Cerebellar nuclear complex (tissue), 1 donor: ENCODE measurements around the gene VPREB3.

Experiments
- DNase-seq, 2 experiments: peaks; one replicate each; lab custom pipeline; 2025; lab: John Stamatoyannopoulos, UW

VPREB3 gene

GRCh38 chr22:23764899-23765881 lies 11.0 kb upstream of the VPREB3 start:
- no peak for DNase-seq

DNA sequence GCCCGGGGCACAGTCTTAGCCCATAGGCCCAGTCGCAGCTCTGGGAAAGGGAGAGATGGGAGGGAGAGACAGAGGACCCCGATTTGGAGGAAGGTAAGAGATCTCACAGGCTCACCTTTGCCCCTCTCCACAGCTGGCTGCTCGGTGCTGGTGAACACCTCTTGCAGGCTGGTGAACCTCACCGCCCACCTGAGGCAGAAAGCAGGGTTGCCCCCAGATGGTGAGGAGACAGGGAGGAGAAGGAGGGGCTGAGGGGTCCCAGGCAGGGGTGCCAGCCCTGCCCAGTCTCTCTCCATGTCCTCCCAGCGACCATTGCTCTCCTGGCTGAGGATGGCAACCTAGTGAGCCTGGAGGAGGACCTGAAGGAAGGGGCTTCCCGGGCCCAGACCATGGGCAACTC lies 9.7 kb upstream of the VPREB3 start:
- DNase-seq, result no peak

- no peak for DNase-seq
These were observed 9.3 kb upstream of the VPREB3 start for GRCh38 chr22:23763579-23763945.

DNA sequence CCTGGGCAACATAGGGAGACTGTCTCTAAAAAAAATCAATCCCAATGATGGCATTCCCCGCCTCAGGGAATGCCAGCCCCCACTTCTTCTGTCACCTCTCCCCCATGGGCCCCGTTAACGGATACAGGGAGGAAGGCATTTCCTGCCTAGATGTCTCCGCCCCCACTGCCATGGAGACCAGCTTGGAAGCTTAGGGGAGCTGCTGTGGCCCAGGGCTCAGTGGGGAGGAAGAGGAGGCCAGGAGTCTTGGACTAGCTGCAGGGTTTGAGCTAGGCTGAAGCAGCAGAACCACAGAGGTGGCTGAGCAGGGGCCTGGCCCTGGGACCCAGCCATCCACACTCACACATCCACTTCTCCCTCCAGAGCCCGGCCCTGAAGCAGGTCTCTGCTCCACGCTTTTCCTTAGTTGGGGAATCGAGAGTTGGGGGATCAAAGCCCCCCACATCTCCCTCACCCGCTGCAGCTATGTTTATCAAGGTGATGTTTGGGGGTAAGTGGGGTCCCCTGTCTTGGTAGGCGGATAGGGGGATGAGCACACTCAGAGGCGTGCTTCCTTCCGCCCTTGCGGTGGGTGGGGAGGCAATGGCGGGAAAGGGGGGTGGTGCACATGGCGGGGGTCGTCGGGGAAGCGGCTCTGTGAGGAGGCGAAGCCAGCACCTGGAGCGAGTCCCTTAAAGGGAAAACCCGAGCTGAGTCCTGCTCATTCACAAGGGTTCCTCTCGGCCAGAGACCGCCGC lies 8.8 kb upstream of the VPREB3 start, which contains the start of gene C22orf15:
Gene C22orf15 (plus strand): TSS at position 149 of the 737 bp plus-strand sequence. CDS start 317 bp downstream, at position 466.
- no peak for DNase-seq

GRCh38 chr22:23760056-23760455 lies 5.8 kb upstream of the VPREB3 start:
- no peak for DNase-seq

DNA sequence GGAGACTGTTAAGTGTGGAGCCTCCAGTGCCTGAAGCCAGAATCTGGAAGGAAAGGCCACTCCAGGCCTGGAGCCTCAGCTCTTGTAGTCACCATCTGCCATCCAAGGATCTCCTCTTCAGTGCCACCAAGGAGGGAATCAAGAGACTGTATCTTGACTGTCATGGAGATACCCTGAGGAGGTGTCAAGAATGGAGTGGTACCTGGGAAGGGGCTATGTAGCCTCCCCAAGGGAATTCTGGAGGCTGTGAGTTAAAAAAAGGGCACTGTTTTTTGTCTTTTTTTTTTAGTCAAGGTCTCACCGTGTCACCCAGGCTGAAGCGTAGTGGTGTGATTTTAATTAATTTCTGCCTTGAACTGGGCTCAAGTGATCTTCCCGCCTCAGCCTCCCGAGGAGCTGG lies 5.3 kb upstream of the VPREB3 start:
- DNase-seq, result no peak

DNA sequence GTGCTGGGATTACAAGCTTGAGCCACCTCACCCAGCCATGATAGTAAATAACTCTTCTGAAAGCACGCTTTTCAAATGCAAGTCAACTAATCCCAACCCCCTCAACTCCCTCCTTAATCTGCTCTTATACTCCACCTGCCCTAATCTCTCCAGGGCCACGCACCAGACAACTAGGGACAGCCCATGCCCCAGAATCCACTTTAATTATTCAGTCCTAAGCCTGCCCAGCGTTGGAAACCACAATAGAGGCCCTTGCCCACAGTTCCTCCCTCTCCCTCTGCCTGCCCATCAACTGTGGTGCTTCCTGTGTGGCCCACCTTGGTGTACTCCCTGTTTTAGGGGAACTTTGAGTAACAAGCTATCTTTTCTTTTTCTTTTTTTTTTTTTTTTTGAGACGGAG lies 2.7 kb upstream of the VPREB3 start:
- no peak for DNase-seq

DNA sequence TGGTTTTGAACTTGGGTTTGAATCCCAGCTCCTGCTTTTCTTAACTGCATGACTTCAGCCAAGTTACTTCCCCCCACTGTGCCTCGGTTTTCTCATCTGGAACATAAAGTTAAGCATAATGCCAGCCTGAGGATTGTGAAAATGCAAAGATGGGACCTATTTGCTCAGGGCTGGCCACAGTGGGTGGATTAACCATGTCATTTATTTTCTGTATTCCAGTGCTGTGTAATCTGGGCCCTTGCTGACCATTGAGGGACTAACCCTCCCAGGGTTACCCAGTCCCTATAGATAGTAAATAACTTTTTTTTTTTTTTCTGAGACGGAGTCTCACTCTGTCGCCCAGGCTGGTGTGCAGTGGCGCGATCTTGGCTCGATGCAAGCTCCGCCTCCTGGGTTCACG lies 1.5 kb upstream of the VPREB3 start:
- DNase-seq, result no peak

- no peak for DNase-seq
These were observed 883 bp upstream of the VPREB3 start for GRCh38 chr22:23754980-23755636.

DNA sequence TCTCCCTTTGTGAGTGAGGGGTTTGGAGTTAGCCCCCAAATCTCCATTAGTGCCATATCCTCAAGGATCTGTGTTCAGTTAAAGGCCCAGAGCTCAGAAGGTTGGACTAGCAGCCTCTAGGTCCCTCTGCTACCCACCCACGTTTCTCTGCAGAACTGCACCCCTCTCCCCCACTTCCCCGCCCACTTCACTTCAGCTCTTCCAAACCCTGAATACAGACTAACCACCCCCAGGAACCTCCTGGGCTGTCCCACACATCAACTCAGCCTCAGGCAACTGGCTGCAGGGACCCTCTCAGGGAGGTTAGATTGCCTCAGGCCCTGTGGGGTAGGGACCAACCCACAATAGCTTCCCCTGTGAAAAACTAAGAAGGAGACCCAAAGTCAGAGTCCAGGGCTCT lies 840 bp downstream of the VPREB3 start:
- no peak for DNase-seq

DNA sequence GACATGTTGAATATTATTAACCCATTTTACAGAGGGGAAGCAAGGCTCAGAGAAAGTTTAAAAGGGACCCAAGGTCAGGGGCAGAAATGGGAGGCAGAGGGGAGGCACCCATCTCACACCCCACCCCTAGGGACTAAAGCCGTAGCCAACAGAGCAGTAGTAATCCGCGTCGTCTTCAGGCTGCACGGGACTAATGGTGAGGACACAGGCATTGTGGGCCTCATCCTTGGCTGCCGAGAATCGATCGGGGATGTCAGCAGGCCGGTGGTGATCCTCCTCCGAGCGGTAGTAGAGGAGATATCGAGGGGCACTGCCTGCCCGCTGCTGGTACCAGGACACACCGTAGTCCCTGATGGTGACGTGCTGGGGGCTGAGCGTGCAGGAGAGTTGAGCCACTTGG lies 1.5 kb downstream of the VPREB3 start:
- no peak for DNase-seq

DNA sequence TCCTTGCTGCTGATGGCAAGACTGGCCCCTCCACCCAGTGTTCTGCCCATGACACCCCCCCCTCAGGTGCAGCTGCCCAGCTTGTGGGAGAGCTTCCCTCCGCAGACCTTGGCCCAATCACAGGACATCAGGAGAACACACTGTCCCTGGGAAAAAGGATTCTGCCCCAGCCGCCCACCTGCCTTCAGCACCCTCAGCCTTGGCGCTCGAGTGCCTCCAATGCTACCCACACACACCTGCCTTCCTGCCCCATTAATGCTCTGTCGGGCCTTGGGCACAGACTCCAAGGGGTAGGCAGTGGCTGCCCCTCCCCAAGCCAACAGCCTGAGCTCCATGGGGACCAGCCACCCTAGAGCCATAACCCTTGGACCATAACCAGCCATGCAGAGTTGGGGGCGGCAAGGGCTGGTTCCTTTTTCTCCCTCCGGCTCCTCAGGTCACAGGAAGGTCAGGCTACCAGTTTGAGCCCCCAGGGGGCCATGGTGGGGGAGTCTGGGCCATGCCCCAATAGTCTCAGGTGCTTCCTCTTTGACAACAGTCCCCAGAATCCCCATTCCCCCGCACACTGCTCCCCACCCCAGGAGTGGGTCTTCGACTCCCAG lies 2.0 kb downstream of the VPREB3 start:
- no peak for DNase-seq

GRCh38 chr22:23751441-23751996 lies 2.7 kb downstream of the VPREB3 start:
- DNase-seq, result no peak

GRCh38 chr22:23750714-23751440 lies 3.3 kb downstream of the VPREB3 start, which contains the start of gene ZNF70:
ZNF70 (minus strand) TSS chr22:23751112; CDS start chr22:23745140, 5,972 bp downstream.
- DNase-seq, result peak in 1 of 2 experiments; percentile 35

- no peak for DNase-seq
These were observed 3.9 kb downstream of the VPREB3 start for GRCh38 chr22:23750367-23750713.

- DNase-seq, result no peak
These were observed 4.4 kb downstream of the VPREB3 start for GRCh38 chr22:23749841-23750301.

DNA sequence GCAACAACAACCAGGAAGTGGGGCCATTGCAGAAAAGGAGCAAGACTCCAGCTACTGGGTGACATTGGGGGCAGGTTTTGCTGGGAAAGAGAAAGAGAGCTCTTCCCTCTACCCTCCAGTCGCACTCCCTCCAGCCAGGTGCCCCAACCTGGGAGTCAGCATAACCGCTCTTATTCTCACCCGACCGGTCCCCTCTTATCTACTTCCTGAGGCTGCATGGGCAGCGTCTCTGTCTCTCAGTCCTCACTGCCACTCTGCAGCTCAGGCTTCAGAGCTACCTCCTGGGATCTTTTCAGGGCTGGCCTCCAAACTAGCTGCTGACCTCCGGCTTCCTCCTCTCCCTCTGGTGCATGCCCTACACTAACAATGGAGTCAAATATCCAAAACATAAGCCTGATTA lies 8.4 kb downstream of the VPREB3 start:
- DNase-seq, result no peak

- DNase-seq, result no peak
These were observed 9.7 kb downstream of the VPREB3 start for GRCh38 chr22:23744485-23744884.

DNA sequence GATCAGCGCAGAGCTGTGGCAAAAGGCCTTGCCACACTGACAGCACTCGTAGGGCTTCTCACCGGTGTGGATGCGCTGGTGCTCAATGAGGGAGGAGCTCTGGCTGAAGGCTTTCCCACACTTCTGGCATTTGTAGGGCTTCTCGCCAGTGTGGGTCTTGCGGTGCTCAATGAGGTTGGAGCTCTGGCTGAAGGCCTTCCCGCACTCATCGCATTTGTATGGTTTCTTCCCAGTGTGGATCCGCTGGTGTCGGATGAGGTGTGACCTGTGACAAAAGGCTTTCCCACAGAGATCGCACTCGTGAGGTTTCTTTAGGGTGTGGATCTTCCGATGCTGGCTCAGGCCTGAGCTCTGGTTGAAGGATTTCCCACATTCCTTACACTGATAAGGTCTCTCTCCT lies 10.2 kb downstream of the VPREB3 start:
- no peak for DNase-seq

- DNase-seq, result peak in 1 of 2 experiments; percentile 24
These were observed 10.9 kb downstream of the VPREB3 start for GRCh38 chr22:23743303-23743705.
